ELR (cell line): ENCODE data around the gene JADE3.
"Not testable (repeated sequence)": the region's sequence is repeated elsewhere in the genome, so short reads cannot be mapped to it uniquely, and the experiment has no call there.

Experiments
- DNase-seq: peaks from one replicate; pipeline ENCODE4 v3.0.0-alpha.2; 2015; ENCODE audit warnings: low read depth

JADE3 gene

GRCh38 chrX:46935295-46935694, 23.1 kb downstream of the JADE3 start:
- no peak for DNase-seq

- DNase-seq: no peak
Measured at GRCh38 chrX:46938589-46938988, 26.4 kb downstream of the JADE3 start.

GRCh38 chrX:46941341-46941740, 29.1 kb downstream of the JADE3 start:
- DNase-seq: no peak

- DNase-seq: no peak
Measured at GRCh38 chrX:46953137-46953527, 40.9 kb downstream of the JADE3 start.

GRCh38 chrX:46953597-46953996, 41.4 kb downstream of the JADE3 start:
- no peak for DNase-seq

- DNase-seq: no peak
Measured at GRCh38 chrX:46954716-46955115, 42.5 kb downstream of the JADE3 start.

GRCh38 chrX:46956589-46956988, 44.4 kb downstream of the JADE3 start:
- not testable (repeated sequence) for DNase-seq

GRCh38 chrX:46957297-46957696, 45.1 kb downstream of the JADE3 start:
- DNase-seq: no peak

GRCh38 chrX:46959101-46959500, 46.9 kb downstream of the JADE3 start:
- no peak for DNase-seq

- DNase-seq: peak; percentile 33
Measured at GRCh38 chrX:46959985-46960700, 47.9 kb downstream of the JADE3 start.

- no peak for DNase-seq
Measured at GRCh38 chrX:46961097-46961496, 48.9 kb downstream of the JADE3 start.

GRCh38 chrX:46961574-46962283, 49.5 kb downstream of the JADE3 start:
- DNase-seq: no peak

GRCh38 chrX:46965125-46965758, 53.0 kb downstream of the JADE3 start:
- DNase-seq: peak; percentile 38

GRCh38 chrX:46967547-46967946, 55.3 kb downstream of the JADE3 start:
- DNase-seq: no peak

- not testable (repeated sequence) for DNase-seq
Measured at GRCh38 chrX:46977046-46977445, 64.8 kb downstream of the JADE3 start.

- peak; percentile 81 for DNase-seq
Measured at GRCh38 chrX:46978341-46979291, 66.4 kb downstream of the JADE3 start.

- DNase-seq: no peak
Measured at GRCh38 chrX:46984705-46985104, 72.5 kb downstream of the JADE3 start.

GRCh38 chrX:46989548-46989947, 77.3 kb downstream of the JADE3 start:
- no peak for DNase-seq

GRCh38 chrX:46991664-46992063, 79.4 kb downstream of the JADE3 start:
- no peak for DNase-seq

- DNase-seq: no peak
Measured at GRCh38 chrX:46992070-46992469, 79.8 kb downstream of the JADE3 start.

GRCh38 chrX:46994096-46994495, 81.9 kb downstream of the JADE3 start:
- no peak for DNase-seq

GRCh38 chrX:47012131-47012530, 99.9 kb downstream of the JADE3 start:
- no peak for DNase-seq
